KMS-11 (cell line): ENCODE data around the gene GPR33.

ENCODE experiments used
- H2AFZ ChIP-seq: fragments of 200-600 bp; sonication (generic); 2 replicates; pipeline ENCODE4 v1.6.1; 2016; ENCODE audit warnings: antibody characterized with exemption, mixed run types, low read depth
- H3K27ac ChIP-seq: fragments of 200-600 bp; sonication (generic); 2 replicates; pipeline ENCODE4 v1.6.1; 2016; ENCODE audit warnings: mild to moderate bottlenecking, mixed run types
- H3K27me3 ChIP-seq: fragments of 200-600 bp; sonication (generic); 2 replicates; pipeline ENCODE4 v1.6.1; 2017; ENCODE audit warnings: mild to moderate bottlenecking, low read depth, mixed run types, moderate library complexity; ENCODE audit not compliant: insufficient read depth
- H3K36me3 ChIP-seq: fragments of 200-600 bp; sonication (generic); 2 replicates; pipeline ENCODE4 v1.6.1; 2017; ENCODE audit warnings: mild to moderate bottlenecking, mixed run types; ENCODE audit not compliant: insufficient read depth
- H3K4me1 ChIP-seq: fragments of 200-600 bp; sonication (generic); 2 replicates; pipeline ENCODE4 v1.6.1; 2016; ENCODE audit warnings: mild to moderate bottlenecking, low read depth, mixed run types; ENCODE audit not compliant: poor library complexity, severe bottlenecking
- H3K4me2 ChIP-seq: fragments of 200-600 bp; sonication (generic); 2 replicates; pipeline ENCODE4 v1.7.0; 2016; ENCODE audit warnings: mild to moderate bottlenecking, mixed run types
- H3K4me3 ChIP-seq: fragments of 200-600 bp; sonication (generic); IDR thresholded peaks from 2 replicates; pipeline ENCODE4 v1.6.1; 2017; ENCODE audit warnings: low read depth, low read length, mixed read lengths; ENCODE audit not compliant: insufficient read depth
- H3K79me2 ChIP-seq: fragments of 200-600 bp; sonication (generic); 2 replicates; pipeline ENCODE4 v1.6.1; 2016; ENCODE audit warnings: low read depth, mixed run types; ENCODE audit not compliant: insufficient read depth
- H3K9ac ChIP-seq: fragments of 200-600 bp; sonication (generic); 2 replicates; pipeline ENCODE4 v1.6.1; 2016; ENCODE audit warnings: mild to moderate bottlenecking, mixed run types
- H4K20me1 ChIP-seq: fragments of 200-600 bp; sonication (generic); 2 replicates; pipeline ENCODE4 v1.6.1; 2016; ENCODE audit warnings: mild to moderate bottlenecking, mixed run types; ENCODE audit not compliant: insufficient read depth
- TF ChIP-seq, protein P1 (sequence below): fragments of 200-600 bp; sonication (generic); conservative IDR thresholded peaks from 2 replicates; pipeline ENCODE4 v1.6.1; 2017; ENCODE audit warnings: low read depth, mild to moderate bottlenecking, antibody characterized with exemption, low read length, moderate library complexity, mixed read lengths

GPR33 gene

DNA sequence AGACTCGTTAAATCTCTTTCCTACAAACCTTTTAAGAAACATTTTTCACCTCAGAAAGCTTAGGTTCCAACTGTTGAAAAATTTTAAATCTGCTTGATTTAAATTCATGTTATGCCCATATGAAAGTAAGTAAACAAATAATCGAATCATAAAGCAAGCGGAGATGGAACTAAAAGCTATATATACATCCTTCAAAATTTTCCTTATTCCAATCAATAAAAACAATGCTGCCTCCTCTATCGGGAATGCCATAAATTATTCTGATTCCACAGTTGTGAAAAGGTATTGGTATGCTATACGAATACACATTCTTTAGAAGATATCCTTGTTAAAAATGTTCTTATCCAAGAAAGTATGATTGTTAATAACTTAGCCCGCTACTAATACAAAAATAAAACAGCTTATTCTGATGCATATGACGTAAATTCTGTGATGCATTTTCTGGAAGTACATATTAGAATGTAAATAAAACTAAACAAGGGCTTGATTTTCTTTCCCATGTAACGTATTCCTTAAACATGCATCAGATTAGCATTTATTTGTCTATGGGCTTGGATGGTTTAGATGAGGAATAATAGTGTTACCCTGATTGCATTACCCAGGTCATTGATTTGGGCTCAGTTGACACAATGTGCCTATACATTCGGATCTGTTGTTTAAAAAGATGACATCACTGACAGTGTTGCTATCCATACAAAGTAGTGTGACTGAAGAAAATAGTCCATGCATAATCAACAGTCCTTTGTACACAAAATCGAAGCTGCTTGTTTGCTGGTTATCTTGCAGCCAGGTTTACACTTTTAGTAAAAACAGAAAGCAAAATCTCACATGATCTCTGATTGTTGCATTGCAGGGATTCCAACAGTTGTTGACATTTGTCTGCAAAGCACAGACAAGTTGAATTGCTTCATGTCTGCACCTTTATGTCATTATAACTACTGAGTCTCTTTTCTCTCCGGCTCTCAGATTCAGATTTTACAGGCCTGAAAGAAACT, 29.9 kb downstream of the GPR33 start:
- H3K79me2 ChIP-seq, result peaks cover 6% of the 10 kb centered on the region; the same call in 1 of the 2 replicates
- TF ChIP-seq, protein P1, sequence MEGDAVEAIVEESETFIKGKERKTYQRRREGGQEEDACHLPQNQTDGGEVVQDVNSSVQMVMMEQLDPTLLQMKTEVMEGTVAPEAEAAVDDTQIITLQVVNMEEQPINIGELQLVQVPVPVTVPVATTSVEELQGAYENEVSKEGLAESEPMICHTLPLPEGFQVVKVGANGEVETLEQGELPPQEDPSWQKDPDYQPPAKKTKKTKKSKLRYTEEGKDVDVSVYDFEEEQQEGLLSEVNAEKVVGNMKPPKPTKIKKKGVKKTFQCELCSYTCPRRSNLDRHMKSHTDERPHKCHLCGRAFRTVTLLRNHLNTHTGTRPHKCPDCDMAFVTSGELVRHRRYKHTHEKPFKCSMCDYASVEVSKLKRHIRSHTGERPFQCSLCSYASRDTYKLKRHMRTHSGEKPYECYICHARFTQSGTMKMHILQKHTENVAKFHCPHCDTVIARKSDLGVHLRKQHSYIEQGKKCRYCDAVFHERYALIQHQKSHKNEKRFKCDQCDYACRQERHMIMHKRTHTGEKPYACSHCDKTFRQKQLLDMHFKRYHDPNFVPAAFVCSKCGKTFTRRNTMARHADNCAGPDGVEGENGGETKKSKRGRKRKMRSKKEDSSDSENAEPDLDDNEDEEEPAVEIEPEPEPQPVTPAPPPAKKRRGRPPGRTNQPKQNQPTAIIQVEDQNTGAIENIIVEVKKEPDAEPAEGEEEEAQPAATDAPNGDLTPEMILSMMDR, result no peak
- no peaks in the 10 kb centered on the region for H4K20me1 ChIP-seq
- no peak overlapping the region for H3K27ac ChIP-seq
- no peak overlapping the region for H3K4me3 ChIP-seq
- no peaks in the 10 kb centered on the region for H3K4me1 ChIP-seq
- H3K27me3 ChIP-seq, result no peaks in the 10 kb centered on the region
- H3K9ac ChIP-seq, result peak overlapping the region; percentile 90; the same call in 1 of the 2 replicates
- peak overlapping the region; percentile 61 for H3K4me2 ChIP-seq
- no peaks in the 10 kb centered on the region for H3K36me3 ChIP-seq
- H2AFZ ChIP-seq, result peak overlapping the region; percentile 88

GRCh38 chr14:31456841-31457664, 30.8 kb downstream of the GPR33 start, which contains the start of gene DTD2:
Gene DTD2, minus strand, starts transcription at chr14:31457506. Its CDS starts 113 bp downstream, at chr14:31457393.
- H3K4me1 ChIP-seq, result no peaks in the 10 kb centered on the region
- peak within 1 kb of the TSS; percentile 74 for H3K27ac ChIP-seq
- TF ChIP-seq, protein P1, result no peak
- H3K36me3 ChIP-seq, result no peaks in the 10 kb centered on the region
- H3K4me3 ChIP-seq, result no peak within 1 kb of the TSS
- peak within 1 kb of the TSS; percentile 74 for H3K4me2 ChIP-seq
- H3K9ac ChIP-seq, result peak within 1 kb of the TSS; percentile 90
- peaks cover 6% of the 10 kb centered on the region; the same call in 1 of the 2 replicates for H3K79me2 ChIP-seq
- no peaks in the 10 kb centered on the region for H3K27me3 ChIP-seq
- H2AFZ ChIP-seq, result peak within 1 kb of the TSS; percentile 88
- no peaks in the 10 kb centered on the region for H4K20me1 ChIP-seq

GRCh38 chr14:31449971-31450610, 37.7 kb downstream of the GPR33 start:
- Histone ChIP-seq H3K9ac (no peak overlapping the region), H3K27ac (no peak overlapping the region), H2AFZ (no peak overlapping the region), H3K4me2 (no peak overlapping the region), H4K20me1 (no peaks in the 10 kb centered on the region), H3K79me2 (no peaks in the 10 kb centered on the region), H3K4me3 (no peak overlapping the region), H3K27me3 (no peaks in the 10 kb centered on the region), H3K4me1 (no peaks in the 10 kb centered on the region), H3K36me3 (no peaks in the 10 kb centered on the region)
- TF ChIP-seq, protein P1, result peak; percentile 55

GRCh38 chr14:31449136-31449535, 38.7 kb downstream of the GPR33 start:
- Histone ChIP-seq H3K4me2 (no peak overlapping the region), H3K79me2 (no peaks in the 10 kb centered on the region), H3K36me3 (no peaks in the 10 kb centered on the region), H3K4me1 (no peaks in the 10 kb centered on the region), H3K9ac (no peak overlapping the region), H3K27me3 (no peaks in the 10 kb centered on the region), H4K20me1 (no peaks in the 10 kb centered on the region), H3K27ac (no peak overlapping the region), H3K4me3 (no peak overlapping the region), H2AFZ (no peak overlapping the region)
- TF ChIP-seq, protein P1, result no peak
